Midbrain (tissue), 1 donor: ENCODE results near the gene GLS2.
A peak's percentile ranks its signal among the peaks of the same experiment; 100 is the strongest.
"Not testable (repeated sequence)": the region's sequence is repeated elsewhere in the genome, so short reads cannot be mapped to it uniquely, and the experiment has no call there.

ENCODE experiments used
- DNase-seq: peaks from one replicate; lab custom pipeline; 2025; lab: John Stamatoyannopoulos, UW

Gene GLS2

GRCh38 chr12:56493409-56494105 lies 5.6 kb upstream of the GLS2 start:
- not testable (repeated sequence) for DNase-seq

GRCh38 chr12:56490360-56490759 lies 2.4 kb upstream of the GLS2 start:
- DNase-seq: no peak

- DNase-seq: no peak
These were observed 417 bp downstream of the GLS2 start for GRCh38 chr12:56487448-56488040.

- no peak for DNase-seq
These were observed 1.3 kb downstream of the GLS2 start for GRCh38 chr12:56486694-56487093.

- no peak for DNase-seq
These were observed 3.4 kb downstream of the GLS2 start for GRCh38 chr12:56484566-56484965.

- DNase-seq: no peak
These were observed 8.3 kb downstream of the GLS2 start for GRCh38 chr12:56479625-56480024.

- no peak for DNase-seq
These were observed 10.3 kb downstream of the GLS2 start for GRCh38 chr12:56477521-56478225.

- no peak for DNase-seq
These were observed 11.0 kb downstream of the GLS2 start for GRCh38 chr12:56476972-56477432.

GRCh38 chr12:56476143-56476542 lies 11.8 kb downstream of the GLS2 start:
- DNase-seq: no peak

- no peak for DNase-seq
These were observed 13.6 kb downstream of the GLS2 start for GRCh38 chr12:56474389-56474788.

- DNase-seq: peak; percentile 36
These were observed 18.7 kb downstream of the GLS2 start for GRCh38 chr12:56469007-56469930.

- peak; percentile 94 for DNase-seq
These were observed 19.6 kb downstream of the GLS2 start, which contains the start of gene SPRYD4 for GRCh38 chr12:56468216-56469006. SPRYD4 (plus strand) TSS chr12:56468578; CDS start chr12:56468592, 14 bp downstream.

GRCh38 chr12:56462565-56462964 lies 25.4 kb downstream of the GLS2 start:
- DNase-seq: no peak

- no peak for DNase-seq
These were observed 26.5 kb downstream of the GLS2 start for GRCh38 chr12:56461235-56462159.

- no peak for DNase-seq
These were observed 30.1 kb downstream of the GLS2 start for GRCh38 chr12:56457817-56458216.

- no peak for DNase-seq
These were observed 33.4 kb downstream of the GLS2 start, which contains the start of gene MIP for GRCh38 chr12:56454557-56454956. MIP (minus strand) TSS chr12:56454657; CDS start chr12:56454613, 44 bp downstream.

- no peak for DNase-seq
These were observed 36.8 kb downstream of the GLS2 start for GRCh38 chr12:56451147-56451546.

GRCh38 chr12:56450241-56450640 lies 37.7 kb downstream of the GLS2 start:
- no peak for DNase-seq

GRCh38 chr12:56449622-56449984 lies 38.4 kb downstream of the GLS2 start:
- DNase-seq: no peak
